Measurements from ENCODE around the gene FMN1. TPM values are rescaled to one million over a fixed set of nuclear protein-coding genes. Genes with fewer than 3 reads are reported as not detected.

Gene FMN1
- total and polyA plus RNA-seq, 2 of the 8 experiments (the other 6 are each of a cell fraction or from before 2014, with no cell fraction given) = 0.27 to 3.7 TPM

DNA sequence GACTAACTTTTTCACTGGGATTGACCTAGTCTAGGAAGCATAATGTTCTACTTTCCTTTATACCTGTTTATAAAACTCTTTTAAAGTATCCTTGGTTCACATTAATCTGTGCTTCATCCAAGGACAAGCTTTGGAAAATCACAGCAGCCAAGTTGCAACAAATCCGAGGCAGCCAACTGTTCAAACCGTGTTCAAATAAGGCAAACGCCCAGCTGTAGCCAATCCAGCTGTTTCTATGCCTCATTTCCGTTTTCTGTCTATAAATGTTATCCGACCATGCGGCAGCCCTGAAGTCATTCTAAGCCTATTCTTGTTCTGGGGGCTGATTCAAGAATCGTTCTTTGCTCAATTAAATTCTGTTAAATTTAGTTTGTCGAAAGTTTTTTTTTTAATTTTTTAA is 78.3 kb downstream of the FMN1 start:
- H2BK20ac ChIP-seq (ENCODE audit: low read length) = no peak overlapping the region
- H3K18ac ChIP-seq (ENCODE audit: extremely low read depth, low read length) = no peak overlapping the region
- no peak overlapping the region for H4K91ac ChIP-seq (replicated peaks; ENCODE audit: insufficient read length, low read length)
- no peak overlapping the region for H3K4me3 ChIP-seq (ENCODE audit: extremely low read depth in 1 of 4, insufficient read depth in 2 of 4, low read depth in 3 of 4, low read length in 4 of 4)
- 82% methylated on average over 8 of the region's 8 CpGs; no CpG with 5 or more reads in 1 of the 2 experiments for WGBS, 2 experiments (ENCODE audit: extremely low coverage in 1 of 2, insufficient coverage in 1 of 2, insufficient read length in 1 of 2, insufficient replicate concordance in 2 of 2, low coverage in 1 of 2, low lambda C conversion rate in 2 of 2, missing lambda C conversion rate in 1 of 2)
- H2AFZ ChIP-seq (ENCODE audit: low read length) = no peak overlapping the region
- FAIRE-seq (no peak), DNase-seq (ENCODE audit: low read depth in 1 of 2, low spot score in 2 of 2) (no peak)
- ChIA-PET POLR2A (ENCODE audit: partially characterized antibody) (no interaction called here), CTCF (ENCODE audit: partially characterized antibody) (interaction anchor here (1.0 to 1.1 kb wide), 2 partner anchors 9 to 122 kb away, joined by 3 to 5 read pairs; no protein-coding TSS in a partner anchor)
- H3K23me2 ChIP-seq (ENCODE audit: low read depth, low read length) = no peaks in the 10 kb centered on the region; the same call in 1 of the 2 replicates
- H2BK12ac ChIP-seq (ENCODE audit: low read depth, low read length) = no peak overlapping the region
- H3K23ac ChIP-seq (ENCODE audit: insufficient read length) = no peak overlapping the region
- peaks cover 0 to 11% (median 3%) of the 10 kb centered on the region in 4 experiments; a peak in 4 of 7 replicates for H3K4me1 ChIP-seq (replicated peaks in 1 of 4; ENCODE audit: control insufficient read depth in 3 of 4, insufficient read depth in 4 of 4, low read length in 3 of 4)
- no peak overlapping the region for H3K56ac ChIP-seq (replicated peaks; ENCODE audit: insufficient read length, low read depth, low read length)
- no peaks in the 10 kb centered on the region for H3K79me1 ChIP-seq (ENCODE audit: low read depth, low read length)
- H2BK120ac ChIP-seq (replicated peaks; ENCODE audit: low read depth, low read length) = no peak overlapping the region
- no peaks in the 10 kb centered on the region for H3K79me2 ChIP-seq (ENCODE audit: control insufficient read depth in 1 of 2, insufficient read depth in 2 of 2, low read length in 2 of 2)
- H4K20me1 ChIP-seq (replicated peaks in 1 of 2; ENCODE audit: control insufficient read depth in 1 of 2, insufficient read depth in 2 of 2, low read length in 2 of 2) = no peaks in the 10 kb centered on the region
- no peak overlapping the region for H3K27ac ChIP-seq (ENCODE audit: low read depth, low read length)
- no peak overlapping the region for H2BK5ac ChIP-seq (ENCODE audit: low read depth, low read length)
- H3K9ac ChIP-seq (replicated peaks in 1 of 4; ENCODE audit: extremely low read depth in 1 of 4, low read depth in 3 of 4, low read length in 3 of 4) = no peak overlapping the region
- no peak overlapping the region for H2BK15ac ChIP-seq (ENCODE audit: low read length)
- no peak overlapping the region for H4K5ac ChIP-seq (ENCODE audit: insufficient read length, low read depth, low read length)
- no peak overlapping the region for H3K14ac ChIP-seq (ENCODE audit: insufficient read length)
- H3K4ac ChIP-seq (replicated peaks; ENCODE audit: insufficient read length, low read depth, low read length) = no peak overlapping the region
- no peaks in the 10 kb centered on the region for H3K27me3 ChIP-seq (replicated peaks in 1 of 4; ENCODE audit: control insufficient read depth in 3 of 4, extremely low read depth in 1 of 4, insufficient read depth in 3 of 4, low read length in 3 of 4)
- H3K4me2 ChIP-seq (ENCODE audit: insufficient read depth in 1 of 2, low read depth in 2 of 2, low read length in 2 of 2) = no peak overlapping the region
- no peaks in the 10 kb centered on the region for H3K9me3 ChIP-seq (ENCODE audit: insufficient read depth in 2 of 2, low read depth in 1 of 2, low read length in 1 of 2)
- H4K8ac ChIP-seq (ENCODE audit: extremely low read depth, insufficient read depth, low read length) = no peak overlapping the region
- H3K36me3 ChIP-seq (ENCODE audit: control insufficient read depth in 2 of 4, insufficient read depth in 4 of 4, low read length in 3 of 4) = no peaks in the 10 kb centered on the region; a peak in 1 of 8 replicates
- H2AK5ac ChIP-seq (ENCODE audit: low read depth, low read length) = no peak overlapping the region
- TF ChIP-seq GABPA (IDR thresholded peaks at IDR 0.05; ENCODE audit: borderline replicate concordance, insufficient read depth, low read length) = no peak
- TF ChIP-seq, protein P1, sequence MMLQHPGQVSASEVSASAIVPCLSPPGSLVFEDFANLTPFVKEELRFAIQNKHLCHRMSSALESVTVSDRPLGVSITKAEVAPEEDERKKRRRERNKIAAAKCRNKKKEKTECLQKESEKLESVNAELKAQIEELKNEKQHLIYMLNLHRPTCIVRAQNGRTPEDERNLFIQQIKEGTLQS (IDR thresholded peaks at IDR 0.05; ENCODE audit: insufficient read depth, low read depth, low read length) = no peak
- TF ChIP-seq TBP (IDR thresholded peaks at IDR 0.05; ENCODE audit: low read depth, low read length) = no peak
- no peak for TF ChIP-seq SP1 (IDR thresholded peaks at IDR 0.05; ENCODE audit: low read depth, low read length)
- no peak for TF ChIP-seq RNF2 (IDR thresholded peaks at IDR 0.05; ENCODE audit: borderline replicate concordance, low read depth, low read length, missing control alignments, poor library complexity, severe bottlenecking)
- TF ChIP-seq YY1 (IDR thresholded peaks at IDR 0.05; ENCODE audit: low read depth, low read length) = no peak
- TF ChIP-seq, protein P2, sequence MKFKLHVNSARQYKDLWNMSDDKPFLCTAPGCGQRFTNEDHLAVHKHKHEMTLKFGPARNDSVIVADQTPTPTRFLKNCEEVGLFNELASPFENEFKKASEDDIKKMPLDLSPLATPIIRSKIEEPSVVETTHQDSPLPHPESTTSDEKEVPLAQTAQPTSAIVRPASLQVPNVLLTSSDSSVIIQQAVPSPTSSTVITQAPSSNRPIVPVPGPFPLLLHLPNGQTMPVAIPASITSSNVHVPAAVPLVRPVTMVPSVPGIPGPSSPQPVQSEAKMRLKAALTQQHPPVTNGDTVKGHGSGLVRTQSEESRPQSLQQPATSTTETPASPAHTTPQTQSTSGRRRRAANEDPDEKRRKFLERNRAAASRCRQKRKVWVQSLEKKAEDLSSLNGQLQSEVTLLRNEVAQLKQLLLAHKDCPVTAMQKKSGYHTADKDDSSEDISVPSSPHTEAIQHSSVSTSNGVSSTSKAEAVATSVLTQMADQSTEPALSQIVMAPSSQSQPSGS (IDR thresholded peaks at IDR 0.05; ENCODE audit: low read length) = no peak
- TF ChIP-seq JUN (IDR thresholded peaks at IDR 0.05; ENCODE audit: low read depth, low read length) = no peak
- no peak for TF ChIP-seq SUZ12 (IDR thresholded peaks at IDR 0.05; ENCODE audit: low read length)
- no peak for TF ChIP-seq CHD2 (IDR thresholded peaks at IDR 0.05; ENCODE audit: low read length)
- no peak for TF ChIP-seq SIN3A (conservative IDR thresholded peaks at IDR 0.05 in 1 of 2, IDR thresholded peaks at IDR 0.05 in 1 of 2; ENCODE audit: low read depth in 1 of 2, low read length in 2 of 2)
